HG03378 (cell line): Measurements from ENCODE around the gene CRACDL.

Experiments
- ATAC-seq: cut with Tn5 transposase; IDR thresholded peaks from one replicate; pipeline ENCODE4 v1.9.1; 2021; ENCODE audit warnings: mild to moderate bottlenecking, moderate library complexity; ENCODE audit not compliant: unreplicated experiment

Gene CRACDL

DNA sequence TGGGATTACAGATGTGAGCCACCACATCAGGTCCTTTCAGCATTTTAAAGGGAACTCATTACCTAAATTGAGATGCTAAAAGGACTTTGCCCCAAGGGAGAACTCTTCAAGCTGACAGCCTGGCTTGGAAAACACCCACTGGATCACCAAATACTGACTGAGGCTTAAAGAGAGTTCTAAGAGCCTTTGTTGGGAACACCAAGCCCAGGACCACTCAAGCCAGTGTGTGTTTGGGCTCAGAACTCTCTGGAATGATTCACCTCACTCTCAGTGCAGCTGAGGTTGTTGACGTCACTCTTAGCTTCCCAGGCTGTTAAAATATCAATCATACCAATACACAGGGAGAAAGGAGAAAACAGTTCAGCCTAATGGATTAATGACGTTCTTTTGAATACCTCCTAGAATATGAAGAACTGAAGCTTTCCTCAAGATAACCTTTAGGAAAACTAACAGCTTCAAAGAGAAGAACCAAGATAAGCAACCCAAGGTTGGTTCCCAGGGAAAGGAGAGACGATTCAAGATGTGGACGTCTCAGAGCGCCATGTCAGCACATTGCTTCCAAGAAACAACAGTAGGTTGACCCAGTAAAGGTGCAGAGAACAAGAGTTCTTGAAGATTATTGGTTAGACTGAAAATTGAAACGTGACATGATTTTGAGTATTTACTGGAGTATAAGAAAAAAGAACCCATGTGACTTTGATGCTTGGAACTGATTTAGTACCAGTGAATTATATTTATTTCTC is 157.1 kb downstream of the CRACDL start:
- ATAC-seq = no peak

DNA sequence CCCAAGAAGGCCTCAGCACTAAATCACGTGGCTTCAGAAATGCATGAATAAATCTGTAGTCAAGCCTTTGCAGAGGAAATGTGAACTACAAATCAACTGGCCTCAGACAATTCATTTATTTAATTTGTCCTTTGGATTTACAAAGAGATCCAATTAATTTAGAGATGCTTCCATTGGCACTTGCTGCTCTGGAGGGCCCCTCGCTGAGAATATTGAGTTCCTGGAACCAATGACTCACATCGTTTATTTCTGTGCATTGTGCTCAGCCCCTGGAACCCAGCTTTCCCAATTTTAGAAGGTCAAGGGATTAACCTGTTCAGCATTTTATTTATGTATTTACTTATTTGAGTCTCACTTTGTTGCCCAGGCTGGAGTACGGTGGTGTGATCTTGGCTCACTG is 157.9 kb downstream of the CRACDL start:
- no peak for ATAC-seq

DNA sequence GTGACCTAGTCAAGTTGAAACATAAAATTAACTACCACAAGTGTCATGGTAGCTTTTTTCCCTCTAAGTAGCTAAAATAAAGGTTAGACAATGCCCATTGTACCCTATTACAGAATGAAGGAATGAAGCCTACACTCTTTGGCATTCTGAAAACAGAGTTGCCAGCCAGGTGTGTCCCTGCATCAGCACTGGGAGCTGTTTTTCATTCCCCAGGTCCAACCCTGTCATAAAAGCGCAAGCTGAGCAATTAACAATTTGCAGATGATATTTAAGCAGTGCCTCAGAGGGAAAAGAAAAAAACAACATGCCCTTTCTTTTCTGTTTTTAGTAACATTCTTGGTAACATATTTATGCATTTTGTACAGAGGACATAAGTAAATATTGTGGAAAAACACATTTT is 158.3 kb downstream of the CRACDL start:
- ATAC-seq = no peak

DNA sequence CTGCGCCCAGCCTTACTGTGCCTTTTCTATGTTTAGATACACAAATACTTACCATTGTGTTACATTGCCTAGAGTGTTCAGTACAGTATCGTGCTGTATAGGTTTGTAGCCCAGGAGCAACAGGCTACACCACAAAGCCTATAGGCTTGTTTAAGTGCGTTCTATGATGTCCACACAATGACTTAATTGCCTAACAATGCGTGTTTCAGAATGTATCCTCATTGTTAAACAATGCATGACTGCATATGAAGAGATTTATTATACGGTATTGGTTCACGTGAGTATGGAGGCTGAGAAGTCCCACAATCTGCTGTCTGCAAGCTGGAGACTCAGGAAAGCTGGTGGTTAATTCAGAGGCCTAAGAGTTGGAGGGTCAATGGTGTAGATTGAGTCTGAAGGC is 158.9 kb downstream of the CRACDL start:
- ATAC-seq = no peak

- ATAC-seq = no peak
Measured at GRCh38 chr2:98776136-98776535, 159.9 kb downstream of the CRACDL start.

DNA sequence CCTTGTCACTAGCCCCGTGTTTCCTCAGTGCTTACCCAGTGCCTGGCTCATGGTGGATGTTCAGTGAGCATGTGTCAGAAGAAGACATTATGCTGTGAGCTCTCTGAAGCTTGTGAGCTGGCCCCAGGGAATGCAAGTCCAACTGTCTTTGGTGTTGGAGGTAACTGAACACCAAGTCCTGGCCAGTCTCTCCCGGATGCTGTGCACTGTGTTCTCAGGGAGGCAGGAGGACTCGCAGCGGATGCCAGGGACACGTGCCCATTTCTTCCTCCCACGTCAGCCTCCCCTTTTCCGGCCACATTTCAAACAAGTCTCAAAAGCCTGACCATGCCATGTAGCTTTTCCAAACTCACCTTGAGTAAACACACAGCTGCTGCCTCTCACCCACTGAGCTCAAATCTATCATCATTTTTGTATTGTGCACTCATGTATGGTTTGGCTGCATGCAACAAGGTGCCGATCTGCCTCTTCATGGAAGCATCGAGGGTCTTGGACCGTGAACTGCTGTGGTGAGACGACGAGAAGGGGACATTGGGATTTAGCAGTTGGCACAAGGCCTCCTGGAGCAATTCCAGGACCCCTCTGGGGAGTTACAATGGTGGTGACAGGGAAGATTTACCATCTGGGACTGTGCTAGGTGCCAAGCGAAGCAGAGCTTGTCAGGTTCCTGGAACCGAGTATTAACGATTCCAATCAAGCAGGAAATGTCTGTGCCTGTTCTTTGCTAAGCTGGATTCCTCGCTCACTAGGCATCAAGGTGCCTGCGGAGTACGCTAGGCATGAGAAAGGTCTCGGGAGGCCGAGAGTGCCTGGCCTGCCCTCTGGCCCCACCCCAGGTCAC is 160.7 kb downstream of the CRACDL start:
- no peak for ATAC-seq

- no peak for ATAC-seq
Measured at GRCh38 chr2:98773907-98774306, 162.1 kb downstream of the CRACDL start.

- ATAC-seq = no peak
Measured at GRCh38 chr2:98773169-98773568, 162.9 kb downstream of the CRACDL start.

DNA sequence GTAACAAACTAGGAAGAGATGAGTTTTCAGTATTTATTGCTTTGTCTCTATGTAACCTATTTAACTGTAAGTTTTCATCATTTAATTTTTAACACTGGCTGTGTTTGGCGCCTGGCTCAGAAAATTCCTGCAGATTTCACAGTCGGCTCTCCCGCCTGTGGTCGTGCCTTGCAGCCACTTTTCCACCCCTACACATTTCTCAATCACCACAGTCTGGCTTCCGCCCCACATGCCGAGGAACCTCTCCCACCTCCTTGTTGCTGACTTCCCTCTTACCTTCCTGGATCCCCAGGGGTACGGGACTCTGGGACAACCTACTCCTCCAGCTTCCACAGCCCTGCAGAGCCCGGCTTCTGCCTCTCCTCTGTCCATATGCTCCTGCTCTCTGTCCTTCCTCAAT is 163.5 kb downstream of the CRACDL start:
- no peak for ATAC-seq

- ATAC-seq = no peak
Measured at GRCh38 chr2:98771721-98772524, 164.1 kb downstream of the CRACDL start.

DNA sequence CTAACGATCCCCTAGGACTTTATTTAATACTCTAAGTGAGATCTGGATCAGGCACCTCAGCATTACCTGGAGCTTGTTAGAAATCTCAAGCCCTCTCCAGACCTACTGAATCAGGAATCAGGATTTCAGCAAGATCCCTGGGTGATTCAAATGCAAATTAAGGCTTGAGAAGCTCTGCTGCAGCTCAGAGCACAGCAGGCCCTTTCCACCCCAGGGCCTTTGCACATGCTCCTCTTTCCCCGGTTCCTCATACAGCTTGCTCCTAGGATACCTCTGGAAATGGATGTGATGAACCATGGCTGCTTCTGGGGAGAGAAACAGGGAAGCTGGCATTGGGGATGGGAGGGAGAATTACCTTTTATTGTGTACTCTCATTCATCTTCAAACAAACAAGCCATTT is 164.8 kb downstream of the CRACDL start:
- no peak for ATAC-seq

GRCh38 chr2:98769784-98770183 is 166.2 kb downstream of the CRACDL start:
- no peak for ATAC-seq

DNA sequence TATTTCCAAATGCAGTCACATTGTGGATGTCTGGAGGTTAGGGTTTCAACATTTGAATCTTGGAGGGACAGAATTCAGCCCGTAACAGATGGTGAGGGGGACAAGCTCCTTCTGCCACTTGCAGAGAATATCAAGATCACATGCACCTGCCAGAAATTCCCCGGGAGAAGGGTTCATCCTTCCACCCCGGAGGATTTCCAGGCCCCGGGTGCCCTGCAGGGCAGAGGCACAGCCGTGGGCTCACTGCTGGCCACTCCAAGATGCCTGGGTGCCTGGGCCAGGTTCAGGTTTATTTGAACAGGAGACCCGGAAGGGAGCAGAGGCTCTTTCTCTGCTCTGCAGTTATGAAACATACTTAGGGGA is 166.9 kb downstream of the CRACDL start:
- ATAC-seq = no peak

- no peak for ATAC-seq
Measured at GRCh38 chr2:98768384-98769113, 167.5 kb downstream of the CRACDL start.

DNA sequence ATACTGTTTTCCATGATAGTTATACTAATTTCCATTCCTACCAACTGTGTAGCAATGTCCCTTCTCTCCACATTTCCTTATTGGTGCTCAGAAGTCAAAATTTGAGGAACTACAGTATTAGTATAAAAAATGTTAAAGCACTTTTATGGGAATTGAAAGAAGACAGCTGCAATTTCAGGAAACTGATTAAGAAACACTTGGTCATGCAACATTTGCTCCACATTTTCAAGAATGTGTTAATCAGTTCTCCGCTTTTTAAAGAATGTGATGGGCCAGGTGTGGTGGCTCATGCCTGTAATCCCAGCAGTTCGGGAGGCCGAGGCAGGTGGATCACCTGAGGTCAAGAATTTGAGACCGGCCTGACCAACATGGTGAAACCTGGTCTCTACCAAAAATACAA is 171.5 kb downstream of the CRACDL start:
- ATAC-seq = no peak

DNA sequence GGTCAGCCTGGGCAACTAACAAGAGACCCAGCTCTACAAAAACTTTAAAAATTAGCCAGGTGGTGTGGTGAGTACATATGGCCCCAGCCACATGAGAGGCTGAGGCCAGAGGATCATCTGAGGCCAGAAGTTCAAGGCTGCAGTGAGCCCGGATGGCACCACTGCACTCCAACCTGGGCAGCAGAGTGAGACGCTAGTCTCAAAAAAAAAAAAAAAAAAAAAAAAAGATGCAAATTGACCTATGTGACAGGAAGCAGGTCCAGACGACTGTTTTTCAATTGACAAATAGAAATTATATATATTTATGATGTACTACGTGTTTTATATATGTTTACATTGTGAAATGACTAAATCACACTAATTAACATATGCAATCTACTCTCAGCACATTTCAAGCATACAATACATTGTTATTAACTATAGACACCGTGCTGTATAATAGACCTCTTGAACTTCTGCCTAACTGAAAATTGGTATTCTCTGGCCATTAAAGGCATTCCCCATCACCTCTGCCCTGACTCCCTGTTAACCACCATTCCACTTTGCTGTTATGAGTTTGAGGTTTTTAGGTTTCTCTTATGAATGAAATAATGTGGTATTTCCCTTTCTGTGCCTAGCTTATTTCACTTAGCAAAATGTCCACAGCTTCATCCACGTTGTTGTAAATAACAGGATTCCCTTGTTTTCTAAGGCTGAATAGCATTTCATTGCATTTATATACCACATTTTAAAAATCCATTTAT is 172.6 kb downstream of the CRACDL start:
- no peak for ATAC-seq

DNA sequence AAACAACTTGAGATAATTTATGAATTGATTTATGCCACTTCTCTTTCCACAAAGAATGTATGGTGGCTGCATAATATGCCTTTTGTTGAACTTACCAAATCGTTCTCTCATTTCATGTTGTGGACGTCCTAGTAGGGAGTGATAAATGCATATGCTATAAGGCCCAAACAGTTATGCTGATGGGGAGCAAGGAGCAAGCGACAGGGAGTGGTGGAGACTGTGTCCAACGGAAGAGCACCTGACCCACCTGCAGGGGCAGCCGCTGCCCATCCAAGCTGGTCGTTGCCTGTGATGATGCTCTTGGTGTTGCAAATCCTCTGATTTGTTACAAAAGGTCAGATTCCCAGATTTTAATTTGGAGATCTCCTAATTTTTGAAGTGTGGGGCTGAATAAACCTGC is 174.1 kb downstream of the CRACDL start:
- ATAC-seq = no peak

GRCh38 chr2:98761267-98761781 is 174.7 kb downstream of the CRACDL start:
- ATAC-seq = no peak

- no peak for ATAC-seq
Measured at GRCh38 chr2:98759827-98760625, 176.0 kb downstream of the CRACDL start.
